ENCODE results near the gene CELSR1. TPM values are rescaled to one million over a fixed set of nuclear protein-coding genes. Genes with fewer than 3 reads are reported as not detected.

Gene CELSR1
- total RNA-seq, 1 experiment from 2014 or later, result 19.6 TPM

DNA sequence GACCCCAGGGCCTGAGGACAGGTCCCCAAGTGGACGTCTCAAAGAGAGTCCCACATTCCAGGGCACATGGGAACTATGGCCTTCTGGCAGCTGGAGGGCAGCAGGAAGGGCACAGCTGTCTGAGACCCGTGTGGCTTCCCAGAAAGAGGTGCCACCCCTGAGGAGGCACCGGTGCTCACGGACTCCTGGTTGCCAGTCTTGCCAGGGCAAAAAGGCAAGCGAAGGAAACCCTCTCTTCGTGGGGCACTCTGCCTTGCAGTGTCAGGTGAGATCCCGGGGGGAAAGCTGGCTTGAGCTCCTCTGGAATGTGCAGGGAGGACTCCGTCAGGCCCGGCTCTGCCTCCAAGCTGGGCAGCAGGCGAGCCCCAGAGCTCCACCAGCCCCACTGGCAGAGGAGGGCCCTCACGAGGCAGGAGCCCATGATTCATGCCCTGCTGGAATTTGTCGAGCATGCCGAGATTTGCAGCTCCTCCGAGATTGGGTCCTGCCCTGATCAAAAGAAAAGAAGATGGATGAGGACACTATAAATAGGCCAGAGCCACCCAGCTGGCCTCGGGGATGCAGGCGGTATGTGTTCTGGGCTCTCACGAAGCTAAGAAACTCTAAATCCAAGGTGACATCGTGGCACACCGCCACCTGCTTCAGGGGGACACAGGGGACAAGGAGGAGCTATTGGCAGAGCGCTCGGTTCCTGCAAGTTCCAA lies 9.9 kb upstream of the CELSR1 start:
- TF ChIP-seq EZH2phosphoT487 (IDR thresholded peaks at IDR 0.05; ENCODE audit: borderline replicate concordance), result no peak
- no peak for TF ChIP-seq FOSL1 (IDR thresholded peaks at IDR 0.05; ENCODE audit: low read depth)
- no peak for TF ChIP-seq CBX3 (IDR thresholded peaks at IDR 0.05; ENCODE audit: low read depth)
- no peak for TF ChIP-seq CEBPB (IDR thresholded peaks at IDR 0.05; ENCODE audit: low read depth)
- TF ChIP-seq SIN3A (IDR thresholded peaks at IDR 0.05; ENCODE audit: low read depth), result no peak
- Histone ChIP-seq H3K4me2 (ENCODE audit: low read length) (peak overlapping the region; percentile 14; the same call in 1 of the 2 replicates), H3K9me3 (ENCODE audit: control insufficient read depth in 1 of 2, insufficient read depth in 1 of 2, low read depth in 1 of 2, low read length in 2 of 2) (peaks cover 0 to 5% of the 10 kb centered on the region in 2 experiments; a peak in 1 of 4 replicates), H3K9ac (ENCODE audit: low read length) (no peak overlapping the region), H3K9me2 (ENCODE audit: insufficient read depth) (no peaks in the 10 kb centered on the region), H4K20me1 (ENCODE audit: insufficient read depth) (no peaks in the 10 kb centered on the region), H3K4me3 (replicated peaks in 1 of 2; ENCODE audit: low read depth in 1 of 2, low read length in 2 of 2) (no peak overlapping the region), H3K36me3 (ENCODE audit: control insufficient read depth in 1 of 2, insufficient read depth in 2 of 2, low read length in 2 of 2) (no peaks in the 10 kb centered on the region), H2AFZ (ENCODE audit: low read depth, low read length, poor library complexity, severe bottlenecking) (no peak overlapping the region), H3K79me2 (ENCODE audit: insufficient read depth, low read length) (no peaks in the 10 kb centered on the region), H3K27me3 (ENCODE audit: insufficient read depth, low read length) (no peaks in the 10 kb centered on the region), H3K27ac (ENCODE audit: low read depth, low read length) (no peak overlapping the region), H3K4me1 (ENCODE audit: control insufficient read depth in 1 of 2, insufficient read depth in 2 of 2, low read length in 2 of 2) (peaks cover 0 to 15% of the 10 kb centered on the region in 2 experiments; a peak in 2 of 4 replicates)
- DNase-seq (ENCODE audit: low read depth, low spot score), result no peak
- no TSS peak for BruUV-seq (replicated peaks)
- intact Hi-C loops (cut with micrococcal nuclease), result no loop called here
- ATAC-seq, result no peak
- ChIA-PET RAD21 (ENCODE audit: low non-redundant PET in 1 of 2, low total read pairs in 2 of 2, uncharacterized antibody in 2 of 2, unreplicated experiment in 2 of 2) (no interaction called here), POLR2A (interaction anchor here (0.6 kb wide), 1 partner anchor 162 kb away, joined by 4 read pairs; no protein-coding TSS in a partner anchor), CTCF (interaction anchor here (1.0 to 3.3 kb wide), 2 partner anchors 16 to 180 kb away, joined by 3 to 18 read pairs; no protein-coding TSS in a partner anchor)

DNA sequence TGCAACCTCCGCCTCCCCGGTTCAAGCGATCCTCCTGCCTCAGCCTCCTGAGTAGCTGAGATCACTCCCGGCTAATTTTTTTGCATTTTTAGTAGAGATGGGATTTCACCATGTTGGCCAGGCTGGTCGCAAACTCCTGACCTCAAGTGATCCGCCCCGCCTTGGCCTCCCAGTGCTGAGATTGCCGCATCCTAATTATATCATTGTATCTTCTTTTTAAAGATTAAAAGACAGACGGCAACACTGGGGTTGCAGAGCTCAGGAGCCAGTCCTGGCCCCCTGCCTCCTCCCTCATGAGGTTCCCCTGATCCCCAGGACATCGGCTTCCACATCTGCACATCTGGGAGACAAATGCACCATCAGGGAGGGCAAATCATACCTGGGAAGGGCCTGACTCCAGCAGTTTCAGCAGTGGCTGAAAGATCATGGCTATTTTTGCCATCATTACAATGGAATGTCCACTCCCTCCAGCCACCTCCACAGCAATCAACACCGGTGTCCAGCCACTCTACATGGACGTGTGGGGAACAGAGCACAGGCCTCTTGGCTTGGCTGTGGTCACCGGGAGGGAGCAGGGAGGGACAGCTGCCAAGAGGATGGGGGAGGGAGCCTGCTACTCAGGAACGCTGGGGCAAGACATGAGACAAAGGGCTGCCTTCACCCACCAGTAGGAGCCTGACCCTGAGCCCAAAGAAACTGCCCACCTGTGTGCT lies 9.2 kb upstream of the CELSR1 start:
- DNase-seq (ENCODE audit: low read depth, low spot score), result no peak
- ChIA-PET CTCF (interaction anchor here (3.3 kb wide), 1 partner anchor 179 kb away, joined by 18 read pairs; no protein-coding TSS in a partner anchor), RAD21 (ENCODE audit: low non-redundant PET in 1 of 2, low total read pairs in 2 of 2, uncharacterized antibody in 2 of 2, unreplicated experiment in 2 of 2) (no interaction called here), POLR2A (interaction anchor here (0.6 kb wide), 1 partner anchor 161 kb away, joined by 4 read pairs; no protein-coding TSS in a partner anchor)
- Histone ChIP-seq H3K4me1 (ENCODE audit: control insufficient read depth in 1 of 2, insufficient read depth in 2 of 2, low read length in 2 of 2) (peaks cover 0 to 19% of the 10 kb centered on the region in 2 experiments; a peak in 2 of 4 replicates), H3K4me3 (replicated peaks in 1 of 2; ENCODE audit: low read depth in 1 of 2, low read length in 2 of 2) (no peak overlapping the region), H3K9ac (ENCODE audit: low read length) (no peak overlapping the region), H3K9me3 (ENCODE audit: control insufficient read depth in 1 of 2, insufficient read depth in 1 of 2, low read depth in 1 of 2, low read length in 2 of 2) (no peaks in the 10 kb centered on the region), H4K20me1 (ENCODE audit: insufficient read depth) (no peaks in the 10 kb centered on the region), H3K4me2 (ENCODE audit: low read length) (peak overlapping the region; percentile 10; the same call in 1 of the 2 replicates), H3K27me3 (ENCODE audit: insufficient read depth, low read length) (no peaks in the 10 kb centered on the region), H3K79me2 (ENCODE audit: insufficient read depth, low read length) (no peaks in the 10 kb centered on the region), H3K27ac (ENCODE audit: low read depth, low read length) (no peak overlapping the region), H2AFZ (ENCODE audit: low read depth, low read length, poor library complexity, severe bottlenecking) (no peak overlapping the region), H3K36me3 (ENCODE audit: control insufficient read depth in 1 of 2, insufficient read depth in 2 of 2, low read length in 2 of 2) (no peaks in the 10 kb centered on the region), H3K9me2 (ENCODE audit: insufficient read depth) (no peaks in the 10 kb centered on the region)
- intact Hi-C loops (cut with micrococcal nuclease), result no loop called here
- TF ChIP-seq CBX3 (IDR thresholded peaks at IDR 0.05; ENCODE audit: low read depth), result no peak
- BruUV-seq (replicated peaks), result no TSS peak
- ATAC-seq, result no peak
